ENCODE results near the gene RNF215.
"Not testable (repeated sequence)": the region's sequence is repeated elsewhere in the genome, so short reads cannot be mapped to it uniquely, and the experiment has no call there.

The RNF215 gene

DNA sequence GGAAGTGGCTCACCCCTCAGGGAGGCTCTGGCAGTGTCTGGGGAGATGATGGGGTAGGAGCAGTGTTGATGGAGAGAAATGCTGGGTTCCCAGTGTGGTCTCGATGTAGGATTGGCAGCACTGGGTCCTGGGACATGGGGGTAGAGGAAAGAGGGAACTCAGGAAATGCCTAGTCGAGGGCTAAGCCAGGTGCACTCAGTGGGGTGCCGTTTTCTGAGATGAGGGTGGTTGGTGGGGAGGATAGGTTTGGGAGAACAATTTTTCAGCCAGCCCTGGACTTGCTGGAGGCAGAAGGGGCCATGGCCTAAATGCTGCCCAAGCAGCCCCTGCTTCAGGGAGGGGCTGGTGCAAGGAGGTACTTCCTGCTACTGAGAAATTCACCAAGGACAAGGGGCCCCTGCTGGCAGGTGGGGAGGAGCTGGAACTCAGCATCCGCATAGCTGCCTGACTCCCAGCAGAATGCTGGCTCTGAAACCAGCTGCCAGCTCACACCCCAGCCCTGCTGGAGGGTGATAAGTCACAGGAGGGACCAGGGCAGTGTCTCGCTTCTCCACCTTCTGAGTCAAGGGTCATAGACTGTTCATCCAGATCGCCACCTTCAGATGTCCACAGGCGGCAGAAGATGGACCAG is 24.4 kb downstream of the RNF215 start:
- DNase-seq (ENCODE audit: low spot score), result no peak

DNA sequence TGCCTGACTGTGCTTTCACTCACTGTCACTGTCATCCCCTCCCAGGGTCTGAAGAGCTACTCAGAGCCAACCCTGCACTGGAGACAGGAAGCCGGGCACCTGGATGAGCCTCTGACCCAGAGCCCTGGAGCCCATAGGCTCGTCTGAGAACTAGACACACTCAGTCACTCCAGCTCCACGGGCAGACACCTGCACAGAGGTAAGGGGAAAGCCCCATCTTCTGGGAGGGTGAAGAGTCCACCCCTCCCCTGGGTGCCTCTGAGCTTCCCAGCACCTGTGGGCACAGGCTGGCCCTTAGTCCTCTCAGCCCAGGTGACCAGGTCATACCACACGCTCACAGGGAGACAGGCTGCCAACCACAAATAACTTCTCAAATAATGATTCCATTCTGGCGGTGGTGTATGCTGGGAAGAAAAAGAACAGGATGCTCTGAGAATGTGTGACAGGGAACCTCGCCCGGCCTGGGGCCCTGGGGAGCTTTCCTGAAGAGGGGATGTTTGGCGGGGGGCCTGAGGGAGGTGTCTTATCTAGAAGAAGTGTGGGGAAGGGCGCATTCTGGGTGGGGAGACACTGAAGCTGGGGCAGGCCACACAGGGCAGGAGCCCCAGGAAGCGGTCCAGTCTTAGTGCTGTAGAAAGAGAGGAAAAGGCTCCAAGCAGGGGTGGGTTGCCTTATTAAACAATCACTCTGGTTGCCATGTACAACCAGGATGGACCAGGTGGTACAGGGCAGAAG is 25.1 kb downstream of the RNF215 start:
- no peak for DNase-seq (ENCODE audit: low spot score)

GRCh38 chr22:30358541-30358940 is 28.7 kb downstream of the RNF215 start:
- DNase-seq (ENCODE audit: low spot score), result no peak

DNA sequence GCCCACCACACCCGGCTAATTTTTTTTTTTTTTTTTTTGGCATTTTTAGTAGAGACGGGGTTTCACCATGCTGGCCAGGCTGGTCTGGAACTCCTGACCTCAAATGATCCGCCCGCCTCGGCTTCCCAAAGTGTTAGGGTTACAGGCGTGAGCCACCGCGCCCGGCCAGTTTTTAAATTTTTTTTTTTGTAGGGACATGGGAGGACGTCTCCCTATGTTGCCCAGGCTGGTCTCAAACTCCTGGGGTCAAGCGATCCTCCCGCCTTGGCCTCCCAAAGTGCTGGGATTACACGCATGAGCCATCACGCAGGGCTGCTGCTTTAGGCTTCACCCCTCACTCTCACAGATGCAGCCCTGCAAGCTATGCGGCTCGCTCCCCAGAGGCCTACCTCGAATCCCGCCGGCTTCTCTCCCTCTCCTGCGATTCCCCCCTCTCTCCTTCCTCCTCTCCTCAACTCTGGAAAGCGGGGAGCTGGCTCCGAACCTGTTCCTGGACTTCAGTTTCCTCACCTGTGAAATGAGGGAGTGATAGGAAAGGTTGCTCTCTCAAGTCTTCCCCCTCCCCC is 29.5 kb downstream of the RNF215 start:
- DNase-seq (ENCODE audit: low spot score), result no peak

DNA sequence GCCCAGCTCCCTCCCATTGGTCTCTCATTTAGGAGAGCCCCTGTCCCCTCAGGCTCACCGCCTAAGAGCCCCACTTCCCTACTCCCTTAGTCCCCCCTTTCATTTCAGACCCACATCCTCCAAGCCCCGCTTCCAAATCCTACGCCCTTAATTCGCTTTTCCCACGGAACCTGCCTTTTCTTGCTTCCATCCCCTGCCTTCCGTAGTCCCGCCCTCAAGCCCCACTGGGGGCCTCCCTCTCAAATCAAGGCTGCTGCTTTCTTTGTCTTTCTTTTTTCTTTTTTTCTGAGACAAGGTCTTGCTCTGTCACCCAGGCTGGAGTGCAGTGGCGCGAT is 30.0 kb downstream of the RNF215 start:
- no peak for DNase-seq (ENCODE audit: low spot score)

DNA sequence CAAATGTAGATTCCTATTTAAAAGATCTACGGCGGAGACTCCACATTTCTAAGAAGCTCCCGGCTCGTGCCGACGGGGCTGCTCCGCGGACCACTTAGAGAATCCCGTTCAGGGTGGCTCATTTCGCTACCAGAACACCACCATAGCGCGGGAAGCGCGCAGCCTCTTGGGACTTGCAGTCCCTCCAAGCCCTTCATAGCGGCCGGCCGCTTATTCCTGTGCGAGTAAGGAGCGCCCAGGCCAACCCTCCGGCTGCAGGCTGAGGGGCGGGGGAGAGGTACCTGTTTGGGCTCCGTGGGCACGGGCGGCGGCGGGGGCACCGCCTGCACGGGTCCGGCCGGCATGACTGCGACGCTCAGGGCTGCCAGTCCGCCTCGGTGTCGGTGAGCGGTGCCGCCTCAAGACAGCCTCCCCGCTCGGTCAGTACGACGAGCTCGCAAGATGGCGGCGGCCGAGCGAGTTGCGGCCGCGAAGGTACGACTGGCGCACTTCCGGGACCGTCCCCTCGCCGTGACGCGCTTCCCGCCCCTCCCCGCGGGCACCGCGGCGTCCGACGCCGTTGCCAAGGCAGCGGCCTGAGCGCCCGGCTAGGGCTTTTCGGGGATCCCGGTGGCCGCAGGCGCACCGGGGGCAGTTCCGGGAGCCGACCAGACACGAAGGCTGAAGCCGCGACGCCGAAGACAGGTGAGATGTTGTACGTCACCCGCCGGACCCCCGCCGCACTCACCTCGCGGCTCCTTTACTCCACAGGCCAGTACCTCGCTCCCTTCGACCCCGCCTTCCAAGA is 30.6 kb downstream of the RNF215 start, which contains the start of the genes CCDC157 and SF3A1:
Gene CCDC157, plus strand, starts transcription at position 559 of the 787 bp plus-strand sequence. CDS start 8,994 bp downstream, outside the sequence.
Gene SF3A1, minus strand, starts transcription at position 446 of the 787 bp plus-strand sequence. Its CDS starts 102 bp downstream, at position 344.
- DNase-seq (ENCODE audit: low spot score), result peak; percentile 81

DNA sequence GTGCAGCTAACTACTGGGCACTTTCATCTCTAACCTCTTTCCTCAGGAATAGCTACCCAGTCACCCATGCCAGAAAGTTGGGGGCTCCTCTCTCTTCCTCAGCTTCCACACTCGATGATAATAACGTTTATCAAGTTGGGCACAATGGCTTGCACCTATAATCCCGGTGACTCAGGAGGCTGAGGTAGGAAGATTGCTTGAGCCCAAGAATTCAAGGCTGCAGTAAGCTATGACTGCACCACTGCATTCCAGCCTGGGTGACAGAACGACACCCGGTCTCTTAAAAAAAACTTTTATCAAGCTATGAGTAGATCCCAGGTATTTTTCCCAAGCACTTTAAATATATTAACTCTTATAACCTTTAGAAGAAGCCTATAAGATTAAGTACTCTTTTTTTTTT is 32.6 kb downstream of the RNF215 start:
- DNase-seq (ENCODE audit: low spot score), result no peak

- no peak for DNase-seq (ENCODE audit: low spot score)
Measured at GRCh38 chr22:30351226-30351625, 36.0 kb downstream of the RNF215 start.

DNA sequence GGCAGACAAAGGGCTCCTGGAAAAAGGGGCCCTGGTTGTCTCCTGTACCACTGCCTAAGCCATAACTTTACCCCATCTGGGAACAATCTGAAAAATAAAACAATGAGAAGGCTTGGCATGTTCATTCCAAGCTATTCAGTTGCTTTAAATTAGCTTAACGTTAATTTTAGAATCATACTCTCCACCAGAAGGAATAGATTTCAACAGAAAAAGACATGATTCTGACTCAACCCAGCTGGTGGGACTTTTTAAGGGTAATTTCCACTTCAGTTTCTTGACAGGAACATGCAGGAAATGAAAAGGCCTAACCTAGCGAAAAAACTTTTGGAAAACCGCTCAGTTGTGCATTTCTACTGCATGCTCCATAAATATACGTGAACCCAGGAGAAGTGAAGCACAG is 38.4 kb downstream of the RNF215 start:
- DNase-seq (ENCODE audit: low spot score), result no peak

GRCh38 chr22:30348404-30348803 is 38.8 kb downstream of the RNF215 start:
- DNase-seq (ENCODE audit: low spot score), result no peak

DNA sequence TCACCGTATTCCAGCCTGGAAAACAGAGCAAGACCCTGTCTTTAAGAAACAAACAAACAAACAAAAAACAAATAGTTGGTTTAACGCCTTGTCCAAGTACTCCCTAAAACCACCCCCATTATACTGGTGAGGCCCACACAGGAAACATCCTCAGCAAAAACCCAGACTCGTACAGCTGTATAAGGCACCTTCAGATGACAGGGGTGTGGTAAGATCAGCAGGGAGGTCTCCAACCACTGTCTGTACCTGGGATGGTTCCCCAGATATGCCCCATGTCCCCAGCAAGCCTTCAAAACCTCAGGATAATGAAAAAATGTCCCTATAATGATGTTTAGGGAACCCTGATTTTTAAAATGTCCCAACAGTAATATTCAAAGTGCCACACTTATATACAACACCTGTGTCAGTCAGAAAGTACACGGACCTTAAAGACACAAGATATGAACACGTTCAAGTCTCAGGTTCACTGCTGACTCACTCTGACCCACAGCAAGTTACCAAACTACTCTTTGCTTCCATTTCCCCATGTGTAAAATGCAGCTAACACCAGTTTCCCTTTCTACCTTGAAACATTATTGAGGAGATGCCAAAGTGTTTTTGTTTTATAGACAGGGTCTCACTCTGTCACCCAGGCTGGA is 39.8 kb downstream of the RNF215 start:
- DNase-seq (ENCODE audit: low spot score), result no peak

DNA sequence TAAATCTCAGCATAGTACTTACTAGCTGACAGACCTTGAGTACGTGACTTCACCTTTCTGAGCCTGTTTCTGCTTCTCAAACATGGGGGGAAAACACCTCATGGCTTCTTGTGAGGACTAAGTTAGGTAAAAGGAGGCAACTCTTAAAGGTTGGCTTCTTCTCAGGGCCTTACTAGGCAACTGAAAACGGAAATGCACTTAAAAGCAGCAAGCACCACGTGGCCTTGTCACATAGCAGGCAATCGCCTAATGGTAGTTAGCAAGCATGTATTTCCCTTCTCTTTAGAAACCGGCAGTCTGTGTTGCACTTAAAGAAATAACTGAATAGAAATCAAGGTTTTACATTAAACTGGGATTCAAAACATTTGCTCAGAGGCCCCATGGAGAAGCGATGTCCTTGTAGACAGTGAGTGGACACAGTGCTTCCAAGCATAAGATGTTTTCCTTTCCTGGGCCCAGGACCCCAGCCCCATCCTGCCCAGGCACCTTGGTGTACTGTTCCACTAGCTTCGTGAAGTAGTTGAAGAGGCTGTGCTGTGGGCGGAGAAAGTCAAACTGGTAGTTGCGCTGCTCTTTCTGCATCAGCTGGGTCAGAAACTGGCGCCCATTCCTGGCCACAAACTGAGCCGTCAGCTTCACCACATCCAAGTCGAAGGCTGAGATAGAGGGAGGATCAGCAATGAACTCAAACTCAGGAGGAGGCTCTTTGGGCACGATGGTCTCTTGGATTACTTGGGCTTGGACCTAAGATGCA is 42.6 kb downstream of the RNF215 start:
- peak; percentile 30 for DNase-seq (ENCODE audit: low spot score)

DNA sequence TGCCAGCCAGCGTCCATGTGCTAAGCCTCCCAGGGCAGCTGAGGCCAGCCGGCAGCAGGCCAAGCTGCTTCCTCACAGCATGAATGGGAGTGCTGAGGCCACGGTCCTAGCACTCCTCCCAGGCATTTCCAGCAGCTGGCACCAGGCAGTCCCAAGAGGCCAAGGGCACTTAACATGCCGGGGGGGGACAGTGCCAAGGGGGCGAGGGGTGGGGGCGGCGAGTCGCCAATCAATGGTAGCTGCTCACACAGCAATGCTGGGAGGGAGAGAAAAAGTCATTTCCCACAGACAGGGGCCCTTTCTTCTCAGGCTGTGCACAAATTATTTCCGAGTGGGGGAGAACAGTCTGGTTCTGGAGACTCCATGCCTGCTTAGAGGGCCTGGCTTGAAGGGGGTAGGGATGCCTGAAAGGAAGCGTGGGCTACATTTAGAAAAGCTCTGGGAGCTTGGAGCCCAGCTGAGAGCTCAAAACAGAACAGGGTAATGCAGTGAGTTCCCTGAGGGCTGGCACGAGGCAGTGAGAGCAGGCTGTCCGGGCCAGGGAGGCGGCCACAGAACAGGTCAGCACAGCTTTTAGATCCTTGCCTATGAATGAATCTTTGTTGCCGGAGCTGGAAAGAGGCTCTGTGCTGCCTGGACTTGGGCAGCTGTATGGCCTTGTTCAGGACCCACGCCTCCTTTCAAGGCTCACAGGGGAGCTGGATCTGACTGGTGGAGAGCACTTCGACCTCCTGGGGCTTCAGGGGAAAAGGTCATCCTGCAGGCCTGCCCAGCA is 46.1 kb downstream of the RNF215 start:
- DNase-seq (ENCODE audit: low spot score), result no peak

GRCh38 chr22:30338802-30339201 is 48.4 kb downstream of the RNF215 start:
- no peak for DNase-seq (ENCODE audit: low spot score)

DNA sequence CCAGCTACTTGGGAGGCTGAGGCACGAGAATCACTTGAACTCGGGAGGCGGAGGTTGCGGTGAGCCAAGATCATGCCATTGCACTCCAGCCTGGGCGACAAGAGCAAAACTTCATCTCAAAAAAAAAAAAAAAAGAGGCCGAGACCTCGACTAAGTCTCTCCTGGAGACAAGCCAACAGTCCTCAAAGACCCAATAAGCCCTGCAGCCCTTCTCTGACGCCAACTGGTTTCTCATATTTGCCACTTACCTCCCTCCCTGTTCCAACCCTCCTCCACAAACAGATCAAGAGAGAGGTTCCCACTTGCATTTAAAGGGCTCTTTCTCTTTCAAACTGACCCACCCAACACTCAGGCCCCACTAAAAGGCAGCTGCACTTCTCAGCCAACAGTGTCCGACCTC is 48.9 kb downstream of the RNF215 start:
- DNase-seq (ENCODE audit: low spot score), result not testable (repeated sequence)

DNA sequence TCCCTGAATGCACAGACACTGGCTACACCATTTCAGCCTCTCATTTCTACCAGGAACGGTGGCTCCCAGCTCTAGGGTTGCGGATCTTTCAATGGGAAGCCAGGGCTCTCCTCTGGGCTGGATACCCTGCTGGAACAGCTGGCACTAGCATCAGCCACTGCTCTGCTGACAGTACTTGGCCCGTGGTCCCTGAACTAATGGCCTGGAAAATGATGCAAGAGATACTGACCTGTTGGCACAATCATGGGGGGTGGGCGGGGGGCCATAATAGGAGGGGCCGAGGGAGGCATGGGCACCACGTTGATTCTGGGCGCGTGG is 49.8 kb downstream of the RNF215 start:
- no peak for DNase-seq (ENCODE audit: low spot score)

- no peak for DNase-seq (ENCODE audit: low spot score)
Measured at GRCh38 chr22:30336752-30337460, 50.3 kb downstream of the RNF215 start.

GRCh38 chr22:30335236-30335635 is 52.0 kb downstream of the RNF215 start:
- no peak for DNase-seq (ENCODE audit: low spot score)

DNA sequence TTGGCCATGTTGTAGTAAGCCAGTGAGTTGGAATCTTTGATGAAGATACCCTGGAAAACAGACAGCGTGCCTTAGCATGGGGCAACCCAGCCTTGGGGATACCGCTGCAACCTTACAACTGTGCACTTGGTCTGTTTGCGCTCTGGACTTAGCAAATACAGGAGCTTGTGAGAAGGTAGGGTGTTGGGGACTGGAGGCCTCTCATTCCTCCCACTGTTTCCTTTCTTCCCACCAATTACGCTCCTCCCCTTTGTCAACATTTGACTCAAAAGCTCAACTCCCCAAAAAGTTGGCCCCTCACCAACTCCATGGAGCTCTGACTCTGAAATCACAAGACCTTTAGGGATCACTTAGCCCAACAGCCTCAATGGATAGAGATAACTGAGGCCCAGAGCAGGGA is 52.6 kb downstream of the RNF215 start:
- no peak for DNase-seq (ENCODE audit: low spot score)

GRCh38 chr22:30333707-30334087 is 53.5 kb downstream of the RNF215 start:
- DNase-seq (ENCODE audit: low spot score), result no peak

Measured in CD4-positive, alpha-beta T cell treated with Interleukin-2 at 100 ng/mL for 4 hours (primary cell).